Stimulated activated CD8-positive, alpha-beta memory T cell treated with anti-CD3 and anti-CD28 coated beads, Interleukin-7, amount 100 ng/mL, for 4 hours (primary cell): ENCODE results near the gene HDGF.

Source experiments
- DNase-seq, 2 donors: peaks; one replicate each; pipeline ENCODE4 v3.0.0-alpha.2; 2020; ENCODE audit warnings: low read depth in 2 of 2

HDGF gene

DNA sequence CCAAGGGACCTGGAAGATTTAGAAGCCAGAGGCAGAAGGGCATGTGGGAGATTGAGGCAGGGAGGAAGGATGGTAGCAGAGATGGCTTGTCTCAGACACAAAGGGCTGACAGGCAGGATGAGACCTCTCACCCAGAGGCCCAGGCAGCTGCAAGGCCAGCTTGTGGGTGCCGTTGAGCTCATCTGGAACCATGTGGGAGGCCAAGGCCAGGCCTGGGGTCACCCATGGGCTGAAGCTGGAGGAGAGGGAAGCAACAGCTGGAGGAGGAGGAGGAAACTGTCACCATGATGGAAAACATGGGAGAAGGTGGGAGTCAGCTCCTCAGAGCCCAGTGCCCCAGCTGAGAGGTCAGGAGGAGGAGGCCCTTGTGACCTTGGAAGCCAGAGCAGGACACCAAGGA lies 52.5 kb downstream of the HDGF start:
- no peak for DNase-seq

DNA sequence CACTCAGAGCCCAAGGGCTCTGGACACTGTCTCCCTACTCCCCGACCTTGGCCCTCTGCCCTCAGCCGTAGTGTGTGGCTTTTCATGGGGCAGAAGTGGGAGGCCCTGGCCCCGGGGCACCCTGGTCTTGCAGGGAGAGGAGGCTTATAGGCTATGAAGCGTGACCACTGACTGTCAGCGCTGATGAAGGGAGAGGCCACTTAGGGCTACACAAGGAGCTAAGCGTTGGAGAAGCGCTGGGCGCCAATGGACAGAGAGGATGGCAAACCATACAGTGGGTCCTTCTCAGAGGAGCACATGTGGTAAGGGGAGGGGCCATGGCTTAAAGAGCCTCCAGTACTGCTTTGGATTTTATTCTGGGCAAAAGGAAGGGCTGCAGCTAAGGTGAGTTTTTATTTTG lies 54.0 kb downstream of the HDGF start:
- no peak for DNase-seq

DNA sequence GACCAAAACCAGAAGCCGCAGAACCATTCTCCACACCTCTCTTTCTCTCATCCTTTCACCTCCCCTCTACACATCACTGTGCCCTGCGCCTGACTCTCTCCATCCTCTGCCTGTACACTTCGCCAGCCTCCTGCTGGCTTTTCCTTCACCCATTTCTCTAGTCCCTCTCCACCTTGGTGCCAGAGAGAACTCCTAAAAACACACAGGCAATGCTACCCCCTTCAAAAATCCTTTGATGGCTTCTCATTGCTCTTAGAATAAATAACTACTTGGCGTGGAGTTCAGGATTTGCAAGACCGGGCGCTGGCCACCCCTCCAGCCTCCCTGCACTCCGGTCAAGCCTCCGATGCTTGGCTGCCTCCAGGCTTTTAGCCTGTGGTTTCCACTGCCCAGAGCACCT lies 54.7 kb downstream of the HDGF start:
- DNase-seq, result no peak

DNA sequence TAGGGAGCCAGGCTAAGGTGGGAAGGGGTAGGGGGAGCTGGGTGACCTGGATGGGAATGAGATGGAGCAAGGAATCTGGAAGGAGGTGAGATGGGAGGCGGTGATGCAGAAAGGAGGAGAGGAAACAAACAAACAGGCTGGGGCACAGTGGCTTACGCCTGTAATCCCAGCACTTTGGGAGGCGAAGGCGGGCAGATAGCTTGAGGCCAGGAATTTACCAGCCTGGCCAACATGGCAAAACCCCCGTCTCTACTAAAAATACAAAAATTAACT lies 56.8 kb downstream of the HDGF start:
- DNase-seq, result no peak

DNA sequence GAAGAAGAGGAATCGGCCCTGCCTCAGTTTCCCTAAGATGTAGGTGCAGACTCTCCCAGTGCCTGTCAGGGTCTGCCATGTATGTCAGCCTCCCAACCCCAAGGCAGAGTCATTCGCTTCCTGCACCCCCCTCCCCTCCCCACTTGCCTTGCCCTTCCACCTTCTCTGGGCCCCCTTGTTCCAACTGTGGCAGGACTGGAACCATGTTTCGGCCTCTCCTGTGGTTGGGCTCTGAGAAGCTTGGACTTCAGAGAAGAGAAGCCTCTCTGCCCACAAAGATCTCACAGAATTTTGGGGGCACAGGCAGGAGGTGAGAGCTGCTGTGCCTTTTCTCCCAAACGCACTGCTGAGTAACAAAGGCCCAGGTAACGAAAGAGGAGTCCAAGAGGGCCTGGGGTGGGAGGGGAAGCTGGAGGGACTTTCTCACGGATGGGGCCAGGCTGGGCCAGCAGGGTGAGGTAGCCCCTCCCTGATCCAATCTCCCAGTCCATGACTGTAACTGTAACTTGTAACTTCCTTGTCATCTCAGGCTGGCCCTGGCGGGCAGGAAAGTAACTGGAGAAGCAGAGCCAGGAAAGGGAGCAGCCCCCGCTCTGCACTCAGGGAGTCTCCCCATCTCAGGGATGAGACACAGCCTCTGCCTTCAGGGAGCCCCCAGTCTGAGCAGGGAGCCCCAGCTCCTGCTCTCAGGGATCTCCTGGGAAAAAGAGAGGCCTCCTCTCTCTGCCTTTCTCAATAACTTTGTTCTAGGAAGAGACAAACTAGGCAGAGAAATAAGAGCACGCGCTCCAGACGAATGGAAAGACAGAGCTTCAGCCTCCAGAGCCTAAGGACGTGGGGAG lies 57.4 kb downstream of the HDGF start:
- DNase-seq, result no peak

DNA sequence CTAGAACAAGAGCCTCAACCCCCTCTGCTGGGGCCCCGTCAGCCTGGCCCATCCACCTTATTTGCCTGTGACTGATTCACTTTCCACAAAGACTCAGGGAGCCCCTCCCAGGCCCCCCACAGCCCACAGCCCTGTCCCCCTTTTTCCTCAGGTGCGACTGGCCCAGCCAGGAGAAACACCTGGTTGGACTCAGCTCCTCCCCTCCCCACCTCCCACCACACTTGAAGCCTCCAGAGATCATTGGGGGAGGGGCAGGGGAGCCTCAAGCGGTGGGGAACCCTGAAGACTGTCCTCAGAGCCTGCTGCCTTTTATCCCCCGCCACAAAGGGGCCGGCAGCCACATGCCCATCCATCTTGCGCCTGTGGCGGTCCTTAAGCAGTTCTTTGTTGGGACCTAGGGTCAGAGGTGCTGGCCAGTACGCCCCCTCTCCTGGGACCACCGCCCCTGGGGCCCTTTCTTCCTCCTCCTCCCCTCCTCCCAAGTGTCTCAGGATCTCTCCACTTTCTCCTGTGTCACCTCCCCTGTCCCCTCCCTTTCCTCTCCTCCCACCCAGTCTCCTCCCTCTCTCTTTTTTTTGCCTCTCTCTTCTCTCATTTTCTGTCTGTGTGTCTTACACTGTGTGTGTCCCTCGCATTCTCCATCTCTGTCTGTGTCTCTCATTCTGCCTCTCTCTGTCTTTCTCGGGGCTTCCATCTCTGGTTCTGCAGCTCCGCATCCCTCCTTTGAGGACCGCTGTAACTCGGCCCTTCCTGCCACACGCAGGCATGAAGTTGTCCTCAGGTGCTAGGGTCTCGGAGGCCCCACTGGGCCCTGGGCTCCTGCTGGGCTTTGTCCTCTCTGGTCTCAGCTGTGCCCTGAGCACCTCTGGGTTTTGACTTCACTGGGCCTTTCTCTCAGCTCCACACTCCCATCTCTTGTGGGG lies 58.3 kb downstream of the HDGF start:
- DNase-seq, result no peak

DNA sequence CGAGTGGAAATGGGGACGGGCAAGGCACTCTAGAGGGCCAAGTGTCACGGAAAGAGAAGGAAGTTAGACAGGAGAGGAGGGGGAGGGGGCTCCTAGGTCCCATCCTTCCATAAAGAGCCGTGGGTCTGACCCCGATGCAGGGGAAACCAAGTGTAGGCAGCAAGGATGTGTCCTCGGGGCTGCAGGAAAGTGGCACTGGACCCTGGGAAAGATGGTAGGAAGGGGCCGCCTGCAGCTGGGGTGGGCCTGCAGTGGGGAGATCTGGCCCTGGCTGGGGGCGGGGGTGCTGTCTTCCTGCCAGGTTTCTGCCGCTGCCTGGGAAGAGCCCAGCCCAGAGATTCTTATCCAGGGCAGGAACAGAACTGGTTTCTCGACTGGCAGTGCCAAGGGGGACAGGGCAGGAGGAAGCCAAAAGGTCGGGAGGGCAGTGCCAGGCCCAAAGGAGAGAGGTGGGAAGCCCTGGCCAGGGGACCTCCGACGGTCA lies 59.0 kb downstream of the HDGF start:
- DNase-seq, result no peak
